GM23338 (cell line): ENCODE measurements around the gene PCDHAC1. TPM values are rescaled to one million over a fixed set of nuclear protein-coding genes. Genes with fewer than 3 reads are reported as not detected.

Experiments
- ATAC-seq: fragments of 200-7000 bp; cut with Tn5 transposase; 3 replicates; pipeline ENCODE4 v1.9.1; 2020
- DNase-seq: peaks from one replicate; pipeline ENCODE4 v3.0.0-alpha.2; 2015; ENCODE audit warnings: low spot score
- H2AFZ ChIP-seq: fragments of 200-600 bp; sonication (generic); 2 replicates; pipeline ENCODE4 v1.8.0; 2016; ENCODE audit warnings: antibody characterized with exemption, mild to moderate bottlenecking, moderate library complexity
- H3F3A ChIP-seq: fragments of 200-600 bp; sonication (generic); replicated peaks from 2 replicates; pipeline ENCODE4 v1.8.0; 2017; ENCODE audit warnings: antibody characterized with exemption, mixed run types, low read depth
- H3K27ac ChIP-seq: fragments of 200-600 bp; sonication (generic); 2 replicates; pipeline ENCODE4 v1.6.1; 2016; ENCODE audit warnings: low read depth
- H3K27me3 ChIP-seq: fragments of 200-600 bp; sonication (generic); 2 replicates; pipeline ENCODE4 v1.8.0; 2016; ENCODE audit warnings: mild to moderate bottlenecking, mixed run types, moderate library complexity; ENCODE audit not compliant: insufficient read depth
- H3K36me3 ChIP-seq: fragments of 200-600 bp; sonication (generic); 2 replicates; pipeline ENCODE4 v1.8.0; 2016; ENCODE audit warnings: mild to moderate bottlenecking; ENCODE audit not compliant: insufficient read depth
- H3K4me1 ChIP-seq: fragments of 200-600 bp; sonication (generic); 2 replicates; pipeline ENCODE4 v1.8.0; 2016; ENCODE audit warnings: mild to moderate bottlenecking, moderate library complexity; ENCODE audit not compliant: insufficient read depth
- H3K4me2 ChIP-seq: fragments of 200-600 bp; sonication (generic); 2 replicates; pipeline ENCODE4 v1.7.1; 2017; ENCODE audit warnings: mixed run types
- H3K4me3 ChIP-seq: fragments of 200-600 bp; sonication (generic); 2 replicates; pipeline ENCODE4 v1.6.1; 2016; ENCODE audit warnings: mixed run types
- H3K79me2 ChIP-seq: fragments of 200-600 bp; sonication (generic); replicated peaks from 2 replicates; pipeline ENCODE4 v1.8.0; 2017; ENCODE audit warnings: mild to moderate bottlenecking; ENCODE audit not compliant: insufficient read depth
- H3K9me2 ChIP-seq: fragments of 200-600 bp; sonication (generic); 2 replicates; pipeline ENCODE4 v1.8.0; 2017; ENCODE audit not compliant: insufficient read depth
- H4K20me1 ChIP-seq: fragments of 200-600 bp; sonication (generic); replicated peaks from 2 replicates; pipeline ENCODE4 v1.8.0; 2017; ENCODE audit warnings: mild to moderate bottlenecking; ENCODE audit not compliant: insufficient read depth
- H3K27ac Mint-ChIP-seq: 2 replicates; pipeline ENCODE4 v1.8.0; 2020; ENCODE audit warnings: inconsistent platforms, mild to moderate bottlenecking, moderate library complexity, mixed read lengths
- H3K27me3 Mint-ChIP-seq: 3 replicates; pipeline ENCODE4 v1.8.0; 2022; ENCODE audit warnings: low read depth, mild to moderate bottlenecking, moderate library complexity, mixed read lengths, inconsistent platforms; ENCODE audit not compliant: insufficient read depth, poor library complexity
- H3K36me3 Mint-ChIP-seq: 3 replicates; pipeline ENCODE4 v1.8.0; 2021; ENCODE audit warnings: low read depth, mild to moderate bottlenecking, inconsistent platforms, moderate library complexity, mixed read lengths
- H3K4me1 Mint-ChIP-seq: 3 replicates; pipeline ENCODE4 v1.8.0; 2020; ENCODE audit warnings: mild to moderate bottlenecking, inconsistent platforms, mixed read lengths
- H3K4me3 Mint-ChIP-seq: 3 replicates; pipeline ENCODE4 v1.8.0; 2021; ENCODE audit warnings: moderate library complexity, mild to moderate bottlenecking, inconsistent platforms, mixed read lengths
- H3K9me3 Mint-ChIP-seq: 3 replicates; pipeline ENCODE4 v1.8.0; 2020; ENCODE audit warnings: moderate library complexity, mild to moderate bottlenecking, inconsistent platforms, mixed read lengths
- CREB1 ChIP-seq: fragments of 250-450 bp; sonication (Bioruptor Pico); IDR thresholded peaks from 2 replicates; pipeline ENCODE4 v1.5.0; 2020; ENCODE audit warnings: low read depth, mild to moderate bottlenecking, moderate library complexity
- CTCF ChIP-seq, 2 experiments: fragments of 200-600 bp in 1 of 2; sonication (generic) in 1 of 2; conservative IDR thresholded peaks; 2 replicates each; pipeline versions ENCODE4 v1.5.1 to v1.6.1; 2016 to 2017; ENCODE audit warnings: antibody characterized with exemption in 2 of 2, low read depth in 2 of 2, mild to moderate bottlenecking in 2 of 2, moderate library complexity in 1 of 2
- EZH2 ChIP-seq: fragments of 200-600 bp; sonication (generic); IDR thresholded peaks from one replicate; pipeline ENCODE4 v1.8.0; 2017; ENCODE audit warnings: antibody characterized with exemption, mild to moderate bottlenecking, low read depth; ENCODE audit not compliant: unreplicated experiment
- EZH2phosphoT487 ChIP-seq: fragments of 200-600 bp; sonication (generic); IDR thresholded peaks from one replicate; pipeline ENCODE4 v1.8.1; 2018; ENCODE audit warnings: antibody characterized with exemption; ENCODE audit not compliant: unreplicated experiment
- JUNB ChIP-seq: IDR thresholded peaks from one replicate; pipeline ENCODE4 v1.6.1; 2016; ENCODE audit warnings: antibody characterized with exemption; ENCODE audit not compliant: unreplicated experiment
- NANOG ChIP-seq: IDR thresholded peaks from 2 replicates; pipeline ENCODE4 v1.6.1; 2016; ENCODE audit warnings: antibody characterized with exemption, borderline replicate concordance
- POLR2AphosphoS5 ChIP-seq: IDR thresholded peaks from 2 replicates; pipeline ENCODE4 v1.6.1; 2016; ENCODE audit warnings: antibody characterized with exemption, low read depth
- REST ChIP-seq: IDR thresholded peaks from one replicate; pipeline ENCODE4 v1.6.1; 2018; ENCODE audit warnings: antibody characterized with exemption; ENCODE audit not compliant: unreplicated experiment
- ZNF114 ChIP-seq: fragments of 250-450 bp; sonication (Bioruptor Pico); IDR thresholded peaks from 2 replicates; pipeline ENCODE4 v1.5.0; 2020; ENCODE audit warnings: mild to moderate bottlenecking, moderate library complexity
- polyA plus RNA-seq: library from polyadenylated mRNA; unstranded; fragments of >200 nt; fragmentation: Nextera tagmentation; extraction: Ambion mirVana; gene quantifications from 2 replicates; pipeline ENCODE4 v1.2.1, GENCODE V29; 2016
- total RNA-seq: library from RNA; depleted of rRNA; stranded (reverse); fragments of >200 nt; shearing (Covaris generic); gene quantifications from 2 replicates; pipeline ENCODE4 v1.2.3, GENCODE V29; 2014
- TF ChIP-seq, protein P1 (sequence below): IDR thresholded peaks from 2 replicates; pipeline ENCODE4 v1.6.1; 2016; ENCODE audit warnings: antibody characterized with exemption
- TF ChIP-seq, protein P2 (sequence below): fragments of 250-450 bp; sonication (Bioruptor Pico); IDR thresholded peaks from 2 replicates; pipeline ENCODE4 v1.5.0; 2020; ENCODE audit warnings: mild to moderate bottlenecking, moderate library complexity

PCDHAC1 gene
- total and polyA plus RNA-seq, 2 experiments from 2014 or later = 0.53 to 12.1 TPM

GRCh38 chr5:140969880-140970279 is 43.8 kb downstream of the PCDHAC1 start (continued):
- TF ChIP-seq, protein P1, sequence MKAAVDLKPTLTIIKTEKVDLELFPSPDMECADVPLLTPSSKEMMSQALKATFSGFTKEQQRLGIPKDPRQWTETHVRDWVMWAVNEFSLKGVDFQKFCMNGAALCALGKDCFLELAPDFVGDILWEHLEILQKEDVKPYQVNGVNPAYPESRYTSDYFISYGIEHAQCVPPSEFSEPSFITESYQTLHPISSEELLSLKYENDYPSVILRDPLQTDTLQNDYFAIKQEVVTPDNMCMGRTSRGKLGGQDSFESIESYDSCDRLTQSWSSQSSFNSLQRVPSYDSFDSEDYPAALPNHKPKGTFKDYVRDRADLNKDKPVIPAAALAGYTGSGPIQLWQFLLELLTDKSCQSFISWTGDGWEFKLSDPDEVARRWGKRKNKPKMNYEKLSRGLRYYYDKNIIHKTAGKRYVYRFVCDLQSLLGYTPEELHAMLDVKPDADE = no peak
- TF ChIP-seq REST = no peak

GRCh38 chr5:140973550-140973949 is 47.5 kb downstream of the PCDHAC1 start:
- Mint-ChIP-seq H3K27me3 (no peaks in the 10 kb centered on the region), H3K27ac (no peak overlapping the region), H3K9me3 (no peaks in the 10 kb centered on the region), H3K36me3 (no peaks in the 10 kb centered on the region), H3K4me1 (peaks cover 39% of the 10 kb centered on the region), H3K4me3 (no peak overlapping the region)
- Histone ChIP-seq H3K9me2 (no peaks in the 10 kb centered on the region), H3K4me3 (no peak overlapping the region), H3K4me2 (no peak overlapping the region), H3K27ac (no peak overlapping the region), H3K36me3 (no peaks in the 10 kb centered on the region), H3K4me1 (peaks cover 16% of the 10 kb centered on the region), H3K27me3 (peaks cover 4% of the 10 kb centered on the region), H4K20me1 (no peaks in the 10 kb centered on the region; the same call in 1 of the 2 replicates), H3K79me2 (0 out of 2 replicates have a peak, but pooled peaks cover 15% of the 10 kb centered on the region), H3F3A (no peaks in the 10 kb centered on the region), H2AFZ (no peak overlapping the region)
- DNase-seq (no peak), ATAC-seq (no peak)
- TF ChIP-seq POLR2AphosphoS5 (no peak), JUNB (no peak), EZH2phosphoT487 (no peak), CREB1 (CRISPR knock-in tag) (no peak), CTCF (conservative IDR thresholded peaks at IDR 0.05; ENCODE audit: low read depth in 2 of 2) (no peak), ZNF114 (CRISPR knock-in tag) (no peak), EZH2 (no peak), NANOG (no peak)
- TF ChIP-seq, protein P2, sequence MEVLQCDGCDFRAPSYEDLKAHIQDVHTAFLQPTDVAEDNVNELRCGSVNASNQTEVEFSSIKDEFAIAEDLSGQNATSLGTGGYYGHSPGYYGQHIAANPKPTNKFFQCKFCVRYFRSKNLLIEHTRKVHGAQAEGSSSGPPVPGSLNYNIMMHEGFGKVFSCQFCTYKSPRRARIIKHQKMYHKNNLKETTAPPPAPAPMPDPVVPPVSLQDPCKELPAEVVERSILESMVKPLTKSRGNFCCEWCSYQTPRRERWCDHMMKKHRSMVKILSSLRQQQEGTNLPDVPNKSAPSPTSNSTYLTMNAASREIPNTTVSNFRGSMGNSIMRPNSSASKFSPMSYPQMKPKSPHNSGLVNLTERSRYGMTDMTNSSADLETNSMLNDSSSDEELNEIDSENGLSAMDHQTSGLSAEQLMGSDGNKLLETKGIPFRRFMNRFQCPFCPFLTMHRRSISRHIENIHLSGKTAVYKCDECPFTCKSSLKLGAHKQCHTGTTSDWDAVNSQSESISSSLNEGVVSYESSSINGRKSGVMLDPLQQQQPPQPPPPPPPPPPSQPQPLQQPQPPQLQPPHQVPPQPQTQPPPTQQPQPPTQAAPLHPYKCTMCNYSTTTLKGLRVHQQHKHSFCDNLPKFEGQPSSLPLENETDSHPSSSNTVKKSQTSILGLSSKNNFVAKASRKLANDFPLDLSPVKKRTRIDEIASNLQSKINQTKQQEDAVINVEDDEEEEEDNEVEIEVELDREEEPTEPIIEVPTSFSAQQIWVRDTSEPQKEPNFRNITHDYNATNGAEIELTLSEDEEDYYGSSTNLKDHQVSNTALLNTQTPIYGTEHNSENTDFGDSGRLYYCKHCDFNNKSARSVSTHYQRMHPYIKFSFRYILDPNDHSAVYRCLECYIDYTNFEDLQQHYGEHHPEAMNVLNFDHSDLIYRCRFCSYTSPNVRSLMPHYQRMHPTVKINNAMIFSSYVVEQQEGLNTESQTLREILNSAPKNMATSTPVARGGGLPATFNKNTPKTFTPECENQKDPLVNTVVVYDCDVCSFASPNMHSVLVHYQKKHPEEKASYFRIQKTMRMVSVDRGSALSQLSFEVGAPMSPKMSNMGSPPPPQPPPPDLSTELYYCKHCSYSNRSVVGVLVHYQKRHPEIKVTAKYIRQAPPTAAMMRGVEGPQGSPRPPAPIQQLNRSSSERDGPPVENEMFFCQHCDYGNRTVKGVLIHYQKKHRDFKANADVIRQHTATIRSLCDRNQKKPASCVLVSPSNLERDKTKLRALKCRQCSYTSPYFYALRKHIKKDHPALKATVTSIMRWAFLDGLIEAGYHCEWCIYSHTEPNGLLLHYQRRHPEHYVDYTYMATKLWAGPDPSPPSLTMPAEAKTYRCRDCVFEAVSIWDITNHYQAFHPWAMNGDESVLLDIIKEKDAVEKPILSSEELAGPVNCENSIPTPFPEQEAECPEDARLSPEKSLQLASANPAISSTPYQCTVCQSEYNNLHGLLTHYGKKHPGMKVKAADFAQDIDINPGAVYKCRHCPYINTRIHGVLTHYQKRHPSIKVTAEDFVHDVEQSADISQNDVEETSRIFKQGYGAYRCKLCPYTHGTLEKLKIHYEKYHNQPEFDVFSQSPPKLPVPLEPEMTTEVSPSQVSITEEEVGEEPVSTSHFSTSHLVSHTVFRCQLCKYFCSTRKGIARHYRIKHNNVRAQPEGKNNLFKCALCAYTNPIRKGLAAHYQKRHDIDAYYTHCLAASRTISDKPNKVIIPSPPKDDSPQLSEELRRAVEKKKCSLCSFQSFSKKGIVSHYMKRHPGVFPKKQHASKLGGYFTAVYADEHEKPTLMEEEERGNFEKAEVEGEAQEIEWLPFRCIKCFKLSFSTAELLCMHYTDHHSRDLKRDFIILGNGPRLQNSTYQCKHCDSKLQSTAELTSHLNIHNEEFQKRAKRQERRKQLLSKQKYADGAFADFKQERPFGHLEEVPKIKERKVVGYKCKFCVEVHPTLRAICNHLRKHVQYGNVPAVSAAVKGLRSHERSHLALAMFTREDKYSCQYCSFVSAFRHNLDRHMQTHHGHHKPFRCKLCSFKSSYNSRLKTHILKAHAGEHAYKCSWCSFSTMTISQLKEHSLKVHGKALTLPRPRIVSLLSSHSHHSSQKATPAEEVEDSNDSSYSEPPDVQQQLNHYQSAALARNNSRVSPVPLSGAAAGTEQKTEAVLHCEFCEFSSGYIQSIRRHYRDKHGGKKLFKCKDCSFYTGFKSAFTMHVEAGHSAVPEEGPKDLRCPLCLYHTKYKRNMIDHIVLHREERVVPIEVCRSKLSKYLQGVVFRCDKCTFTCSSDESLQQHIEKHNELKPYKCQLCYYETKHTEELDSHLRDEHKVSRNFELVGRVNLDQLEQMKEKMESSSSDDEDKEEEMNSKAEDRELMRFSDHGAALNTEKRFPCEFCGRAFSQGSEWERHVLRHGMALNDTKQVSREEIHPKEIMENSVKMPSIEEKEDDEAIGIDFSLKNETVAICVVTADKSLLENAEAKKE (CRISPR knock-in tag) = no peak
